Subcutaneous abdominal adipose tissue (tissue), 5 donors: ENCODE results near the gene CMTM1.

ENCODE experiments used
- H3K27ac ChIP-seq: one replicate; pipeline ENCODE4 v1.7.0; 2013; ENCODE audit warnings: low read depth, mild to moderate bottlenecking, inconsistent platforms, low read length, moderate library complexity
- H3K27me3 ChIP-seq, 5 donors: one replicate each; pipeline ENCODE4 v1.7.0; 2013; ENCODE audit warnings: low read length in 5 of 5, inconsistent platforms in 1 of 5; ENCODE audit not compliant: control insufficient read depth in 5 of 5, insufficient read depth in 4 of 5
- H3K36me3 ChIP-seq, 5 donors: one replicate each; pipeline ENCODE4 v1.7.0; 2013; ENCODE audit warnings: low read length in 5 of 5; ENCODE audit not compliant: control insufficient read depth in 5 of 5, insufficient read depth in 5 of 5
- H3K4me1 ChIP-seq, 5 donors: one replicate each; pipeline ENCODE4 v1.7.0; 2013; ENCODE audit warnings: low read length in 5 of 5, mild to moderate bottlenecking in 3 of 5, moderate library complexity in 1 of 5; ENCODE audit not compliant: control insufficient read depth in 5 of 5, insufficient read depth in 5 of 5
- H3K4me3 ChIP-seq, 5 donors: one replicate each; pipeline ENCODE4 v1.7.0; 2013; ENCODE audit warnings: low read length in 5 of 5, low read depth in 1 of 5
- H3K9ac ChIP-seq, 5 donors: one replicate each; pipeline ENCODE4 v1.7.0; 2013; ENCODE audit warnings: low read length in 5 of 5, mild to moderate bottlenecking in 4 of 5, moderate library complexity in 3 of 5
- H3K9me3 ChIP-seq, 5 donors: one replicate each; pipeline ENCODE4 v1.7.0; 2013; ENCODE audit warnings: low read length in 5 of 5; ENCODE audit not compliant: control insufficient read depth in 5 of 5
- donor health status: healthy.
- donor health status: healthy.
- donor health status: healthy.
- donor health status: healthy.
- donor health status: healthy.

The CMTM1 gene

GRCh38 chr16:66522816-66523590 is 43.2 kb upstream of the CMTM1 start:
- H3K4me3 ChIP-seq, result no peak overlapping the region
- peaks cover 0 to 53% (median 34%) of the 10 kb centered on the region in 5 donors for H3K36me3 ChIP-seq
- no peak overlapping the region for H3K9ac ChIP-seq
- H3K4me1 ChIP-seq, result peaks cover 15 to 74% (median 66%) of the 10 kb centered on the region in 5 donors
- peak overlapping the region; percentile 84 for H3K27ac ChIP-seq
- H3K9me3 ChIP-seq, result no peaks in the 10 kb centered on the region
- H3K27me3 ChIP-seq, result no peaks in the 10 kb centered on the region

- H3K9ac ChIP-seq, result peak overlapping the region in 1 of 5 donors; percentile 35
- no peaks in the 10 kb centered on the region for H3K9me3 ChIP-seq
- H3K4me3 ChIP-seq, result no peak overlapping the region
- H3K27ac ChIP-seq, result peak overlapping the region; percentile 84
- no peaks in the 10 kb centered on the region for H3K27me3 ChIP-seq
- H3K36me3 ChIP-seq, result peaks cover 0 to 62% (median 43%) of the 10 kb centered on the region in 5 donors
- peaks cover 14 to 67% (median 61%) of the 10 kb centered on the region in 5 donors for H3K4me1 ChIP-seq
Observed at GRCh38 chr16:66523861-66524354, 42.3 kb upstream of the CMTM1 start.

GRCh38 chr16:66524601-66525164 is 41.6 kb upstream of the CMTM1 start:
- Histone ChIP-seq H3K4me1 (peaks cover 14 to 63% (median 57%) of the 10 kb centered on the region in 5 donors), H3K36me3 (peaks cover under 1 to 67% (median 51%) of the 10 kb centered on the region in 5 donors), H3K27me3 (no peaks in the 10 kb centered on the region), H3K4me3 (no peak overlapping the region), H3K27ac (no peak overlapping the region), H3K9me3 (no peaks in the 10 kb centered on the region), H3K9ac (no peak overlapping the region)

GRCh38 chr16:66525396-66526180 is 40.7 kb upstream of the CMTM1 start:
- Histone ChIP-seq H3K36me3 (peaks cover 3 to 68% (median 58%) of the 10 kb centered on the region in 5 donors), H3K4me1 (peaks cover 14 to 54% (median 48%) of the 10 kb centered on the region in 5 donors), H3K9ac (peak overlapping the region in 1 of 5 donors; percentile 8), H3K27ac (no peak overlapping the region), H3K9me3 (no peaks in the 10 kb centered on the region), H3K4me3 (no peak overlapping the region), H3K27me3 (no peaks in the 10 kb centered on the region)

GRCh38 chr16:66528294-66528693 is 37.9 kb upstream of the CMTM1 start:
- peaks cover 11 to 78% (median 73%) of the 10 kb centered on the region in 5 donors for H3K36me3 ChIP-seq
- H3K27ac ChIP-seq, result no peak overlapping the region
- peaks cover 0 to 27% (median 20%) of the 10 kb centered on the region in 5 donors for H3K4me1 ChIP-seq

GRCh38 chr16:66529475-66529874 is 36.8 kb upstream of the CMTM1 start:
- H3K4me3 ChIP-seq, result no peak overlapping the region
- no peaks in the 10 kb centered on the region for H3K9me3 ChIP-seq
- peaks cover 11 to 81% (median 72%) of the 10 kb centered on the region in 5 donors for H3K36me3 ChIP-seq
- H3K27ac ChIP-seq, result no peak overlapping the region
- H3K27me3 ChIP-seq, result no peaks in the 10 kb centered on the region
- H3K9ac ChIP-seq, result no peak overlapping the region
- H3K4me1 ChIP-seq, result peaks cover 0 to 23% (median 14%) of the 10 kb centered on the region in 5 donors

More at GRCh38 chr16:66528294-66528693, 37.9 kb upstream of the CMTM1 start:
- no peaks in the 10 kb centered on the region for H3K9me3 ChIP-seq
- H3K4me3 ChIP-seq, result no peak overlapping the region
- no peaks in the 10 kb centered on the region for H3K27me3 ChIP-seq
- no peak overlapping the region for H3K9ac ChIP-seq

GRCh38 chr16:66534376-66534799 is 31.9 kb upstream of the CMTM1 start:
- Histone ChIP-seq H3K9ac (no peak overlapping the region), H3K27ac (peak overlapping the region; percentile 54), H3K36me3 (peaks cover 15 to 76% (median 60%) of the 10 kb centered on the region in 5 donors), H3K4me1 (peaks cover 0 to 12% (median 9%) of the 10 kb centered on the region in 5 donors), H3K27me3 (no peaks in the 10 kb centered on the region), H3K4me3 (no peak overlapping the region), H3K9me3 (no peaks in the 10 kb centered on the region)

GRCh38 chr16:66536525-66536924 is 29.7 kb upstream of the CMTM1 start:
- no peak overlapping the region for H3K9ac ChIP-seq
- H3K36me3 ChIP-seq, result peaks cover 14 to 65% (median 47%) of the 10 kb centered on the region in 5 donors
- H3K9me3 ChIP-seq, result no peaks in the 10 kb centered on the region
- no peak overlapping the region for H3K4me3 ChIP-seq
- H3K27me3 ChIP-seq, result no peaks in the 10 kb centered on the region
- H3K4me1 ChIP-seq, result peaks cover 0 to 18% (median 15%) of the 10 kb centered on the region in 5 donors
- peak overlapping the region; percentile 1 for H3K27ac ChIP-seq

- Histone ChIP-seq H3K27ac (peak overlapping the region; percentile 1), H3K4me3 (no peak overlapping the region), H3K36me3 (peaks cover 9 to 62% (median 43%) of the 10 kb centered on the region in 5 donors), H3K4me1 (peaks cover 0 to 25% (median 22%) of the 10 kb centered on the region in 5 donors), H3K9me3 (no peaks in the 10 kb centered on the region), H3K9ac (no peak overlapping the region), H3K27me3 (no peaks in the 10 kb centered on the region)
Observed at GRCh38 chr16:66537236-66537635, 29.0 kb upstream of the CMTM1 start.
